Fibroblast of skin of left quadriceps (primary cell): ENCODE measurements around the gene PEAK1.

Experiments used
- DNase-seq, 2 experiments: peaks; one replicate each; pipeline ENCODE4 v3.0.0-alpha.2; 2013; ENCODE audit warnings: low read depth in 2 of 2

The PEAK1 gene

GRCh38 chr15:77367631-77368030 lies 52.3 kb downstream of the PEAK1 start:
- DNase-seq, result no peak

GRCh38 chr15:77361456-77361855 lies 58.4 kb downstream of the PEAK1 start:
- no peak for DNase-seq

- no peak for DNase-seq
These were observed 61.2 kb downstream of the PEAK1 start for GRCh38 chr15:77358545-77359240.

- DNase-seq, result no peak
These were observed 63.6 kb downstream of the PEAK1 start for GRCh38 chr15:77356305-77356704.

- DNase-seq, result no peak
These were observed 64.6 kb downstream of the PEAK1 start for GRCh38 chr15:77355321-77355720.

GRCh38 chr15:77354063-77354462 lies 65.8 kb downstream of the PEAK1 start:
- no peak for DNase-seq

GRCh38 chr15:77352887-77353286 lies 67.0 kb downstream of the PEAK1 start:
- DNase-seq, result no peak

GRCh38 chr15:77350792-77351191 lies 69.1 kb downstream of the PEAK1 start:
- DNase-seq, result no peak

- DNase-seq, result no peak
These were observed 70.2 kb downstream of the PEAK1 start for GRCh38 chr15:77349666-77350065.

- no peak for DNase-seq
These were observed 71.4 kb downstream of the PEAK1 start for GRCh38 chr15:77348511-77348910.

- no peak for DNase-seq
These were observed 72.7 kb downstream of the PEAK1 start for GRCh38 chr15:77347197-77347596.

- no peak for DNase-seq
These were observed 73.5 kb downstream of the PEAK1 start for GRCh38 chr15:77346245-77347036.

- DNase-seq, result no peak
These were observed 77.1 kb downstream of the PEAK1 start for GRCh38 chr15:77342807-77343206.

GRCh38 chr15:77340245-77340644 lies 79.7 kb downstream of the PEAK1 start:
- no peak for DNase-seq

- DNase-seq, result no peak
These were observed 83.9 kb downstream of the PEAK1 start for GRCh38 chr15:77336006-77336405.

GRCh38 chr15:77335298-77335697 lies 84.6 kb downstream of the PEAK1 start:
- peak in 1 of 2 experiments; percentile 18 for DNase-seq

GRCh38 chr15:77333166-77333565 lies 86.7 kb downstream of the PEAK1 start:
- DNase-seq, result no peak

GRCh38 chr15:77329202-77329601 lies 90.7 kb downstream of the PEAK1 start:
- DNase-seq, result no peak

- no peak for DNase-seq
These were observed 91.9 kb downstream of the PEAK1 start for GRCh38 chr15:77327844-77328529.

- no peak for DNase-seq
These were observed 92.7 kb downstream of the PEAK1 start for GRCh38 chr15:77327168-77327567.

GRCh38 chr15:77326366-77326765 lies 93.5 kb downstream of the PEAK1 start:
- no peak for DNase-seq

- peak; percentile 33 to 45 for DNase-seq
These were observed 107.4 kb downstream of the PEAK1 start for GRCh38 chr15:77312523-77312922.
